ENCODE measurements around the gene MYT1. TPM values are rescaled to one million over a fixed set of nuclear protein-coding genes. Genes with fewer than 3 reads are reported as not detected.

MYT1 gene
- polyA plus RNA-seq, 1 of the 3 experiments (the other 2 are of a cell fraction), result 0.10 TPM

GRCh38 chr20:64183313-64183712 is 19.1 kb downstream of the MYT1 start:
- Histone ChIP-seq H3K79me2 (ENCODE audit: insufficient read depth) (no peaks in the 10 kb centered on the region), H3K9me3 (no peaks in the 10 kb centered on the region), H3K36me3 (replicated peaks in 1 of 2; ENCODE audit: control insufficient read depth in 1 of 2, insufficient read depth in 2 of 2, low read length in 1 of 2) (no peaks in the 10 kb centered on the region), H3K9me2 (no peaks in the 10 kb centered on the region), H3K4me3 (ENCODE audit: low read depth in 2 of 2, low read length in 1 of 2) (no peak overlapping the region), H3K4me1 (ENCODE audit: control insufficient read depth in 1 of 2, insufficient read depth in 2 of 2, low read depth in 1 of 2, low read length in 1 of 2) (peaks cover 0 to 5% of the 10 kb centered on the region in 2 experiments; a peak in 1 of 4 replicates), H3K4me2 (no peak overlapping the region), H3K27ac (ENCODE audit: low read depth in 2 of 2, low read length in 1 of 2) (no peak overlapping the region), H3K9ac (no peak overlapping the region), H4K20me1 (ENCODE audit: insufficient read depth) (no peaks in the 10 kb centered on the region), H2AFZ (ENCODE audit: low read depth) (no peak overlapping the region), H3K27me3 (ENCODE audit: insufficient read depth) (no peaks in the 10 kb centered on the region), H3F3A (replicated peaks; ENCODE audit: insufficient read depth) (peaks cover 8% of the 10 kb centered on the region)
- ChIA-PET POLR2A (no interaction called here), CTCF (interaction anchor here (0.8 kb wide), 1 partner anchor 15 kb away, joined by 3 read pairs; no protein-coding TSS in a partner anchor)
- WGBS (ENCODE audit: low lambda C conversion rate), result 23% methylated on average over 2 of the region's 2 CpGs
- no peak for DNase-seq
- no peak for TF ChIP-seq RXRA (IDR thresholded peaks at IDR 0.05; ENCODE audit: borderline replicate concordance, low read depth)
- no peak for TF ChIP-seq REST (IDR thresholded peaks at IDR 0.05; ENCODE audit: low read depth, low read length)
- no peak for TF ChIP-seq JUND (IDR thresholded peaks at IDR 0.05)
- no peak for TF ChIP-seq NRF1 (IDR thresholded peaks at IDR 0.05; ENCODE audit: low read depth, low read length)
- no peak for TF ChIP-seq EZH2phosphoT487 (IDR thresholded peaks at IDR 0.05; ENCODE audit: borderline replicate concordance, low read depth)
- no peak for TF ChIP-seq MEF2A (IDR thresholded peaks at IDR 0.05; ENCODE audit: borderline replicate concordance, low read depth)
- TF ChIP-seq YY1 (IDR thresholded peaks at IDR 0.05; ENCODE audit: low read depth), result no peak

DNA sequence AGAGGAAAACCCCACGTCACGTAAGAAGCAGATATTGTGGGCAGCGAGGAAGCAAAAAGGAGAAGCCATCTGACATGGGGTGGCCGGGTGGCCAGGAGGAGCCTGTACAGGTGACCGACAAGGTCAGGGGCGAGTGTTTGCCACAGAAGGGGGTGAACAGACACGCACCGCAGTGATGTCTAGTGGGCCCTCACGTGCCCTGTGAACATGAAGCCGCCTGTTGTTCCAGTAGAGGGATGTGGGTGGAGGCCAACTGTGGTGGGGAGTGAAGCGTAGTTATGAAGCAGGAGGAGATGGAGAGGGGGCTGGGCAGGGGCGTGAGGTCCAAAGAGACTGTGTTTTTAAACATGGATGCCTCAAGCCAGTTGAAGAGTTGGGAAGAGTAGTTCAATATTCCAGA is 20.5 kb downstream of the MYT1 start:
- Histone ChIP-seq H3K27ac (ENCODE audit: low read depth in 2 of 2, low read length in 1 of 2) (no peak overlapping the region), H3K4me2 (no peak overlapping the region), H4K20me1 (ENCODE audit: insufficient read depth) (no peaks in the 10 kb centered on the region), H3K9me3 (no peaks in the 10 kb centered on the region), H2AFZ (ENCODE audit: low read depth) (no peak overlapping the region), H3F3A (replicated peaks; ENCODE audit: insufficient read depth) (peaks cover 8% of the 10 kb centered on the region), H3K4me3 (ENCODE audit: low read depth in 2 of 2, low read length in 1 of 2) (no peak overlapping the region), H3K9me2 (no peaks in the 10 kb centered on the region), H3K79me2 (ENCODE audit: insufficient read depth) (no peaks in the 10 kb centered on the region), H3K9ac (no peak overlapping the region), H3K36me3 (replicated peaks in 1 of 2; ENCODE audit: control insufficient read depth in 1 of 2, insufficient read depth in 2 of 2, low read length in 1 of 2) (no peaks in the 10 kb centered on the region), H3K27me3 (ENCODE audit: insufficient read depth) (no peaks in the 10 kb centered on the region), H3K4me1 (ENCODE audit: control insufficient read depth in 1 of 2, insufficient read depth in 2 of 2, low read depth in 1 of 2, low read length in 1 of 2) (peaks cover 0 to 14% of the 10 kb centered on the region in 2 experiments; a peak in 1 of 4 replicates)
- ChIA-PET POLR2A (no interaction called here), CTCF (interaction anchor here (1.5 kb wide), 1 partner anchor 64 kb away, joined by 4 read pairs; no protein-coding TSS in a partner anchor)
- TF ChIP-seq RFX5 (IDR thresholded peaks at IDR 0.05; ENCODE audit: low read length) (no peak), RXRA (IDR thresholded peaks at IDR 0.05; ENCODE audit: borderline replicate concordance, low read depth) (no peak), RCOR1 (IDR thresholded peaks at IDR 0.05; ENCODE audit: low read length) (no peak)
- DNase-seq, result no peak
- WGBS (ENCODE audit: low lambda C conversion rate), result 45% methylated on average over 12 of the region's 12 CpGs
